Osteocyte (in vitro differentiated cells): ENCODE data around the gene NPSR1. TPM values are rescaled to one million over a fixed set of nuclear protein-coding genes. Genes with fewer than 3 reads are reported as not detected.

Experiments
- DNase-seq: peaks from one replicate; pipeline ENCODE4 v3.0.0; 2021; ENCODE audit warnings: mixed read lengths; ENCODE audit not compliant: unreplicated experiment; ENCODE audit errors: extremely low spot score
- H3K27ac Mint-ChIP-seq: one replicate; pipeline ENCODE4 v1.8.0; 2021; ENCODE audit warnings: mild to moderate bottlenecking, mixed read lengths; ENCODE audit not compliant: unreplicated experiment
- H3K27me3 Mint-ChIP-seq: one replicate; pipeline ENCODE4 v1.8.0; 2021; ENCODE audit warnings: mixed read lengths; ENCODE audit not compliant: unreplicated experiment
- H3K36me3 Mint-ChIP-seq: one replicate; pipeline ENCODE4 v1.8.0; 2021; ENCODE audit warnings: mixed read lengths; ENCODE audit not compliant: unreplicated experiment
- H3K4me1 Mint-ChIP-seq: one replicate; pipeline ENCODE4 v1.8.0; 2021; ENCODE audit warnings: mixed read lengths; ENCODE audit not compliant: unreplicated experiment
- H3K4me3 Mint-ChIP-seq: one replicate; pipeline ENCODE4 v1.8.0; 2021; ENCODE audit warnings: mild to moderate bottlenecking, moderate library complexity, mixed read lengths; ENCODE audit not compliant: unreplicated experiment
- H3K9me3 Mint-ChIP-seq: one replicate; pipeline ENCODE4 v1.8.0; 2021; ENCODE audit warnings: mixed read lengths; ENCODE audit not compliant: unreplicated experiment
- total RNA-seq: library from RNA; stranded (reverse); gene quantifications from 2 replicates; pipeline ENCODE4 v1.2.1, GENCODE V29; 2021
- TF ChIP-seq, protein P1 (sequence below): fragments of 200-600 bp; sonication (generic); IDR thresholded peaks from 2 replicates; pipeline ENCODE4 v1.5.0; 2021; ENCODE audit warnings: antibody characterized with exemption, mild to moderate bottlenecking, moderate library complexity

The NPSR1 gene
- total RNA-seq, 1 donor from 2014 or later = not detected

GRCh38 chr7:34719636-34720035 is 61.6 kb downstream of the NPSR1 start:
- DNase-seq = no peak
- Mint-ChIP-seq H3K27me3 (peaks cover 7% of the 10 kb centered on the region), H3K27ac (no peak overlapping the region), H3K4me3 (no peak overlapping the region), H3K36me3 (no peaks in the 10 kb centered on the region), H3K4me1 (no peaks in the 10 kb centered on the region), H3K9me3 (no peaks in the 10 kb centered on the region)
- TF ChIP-seq, protein P1, sequence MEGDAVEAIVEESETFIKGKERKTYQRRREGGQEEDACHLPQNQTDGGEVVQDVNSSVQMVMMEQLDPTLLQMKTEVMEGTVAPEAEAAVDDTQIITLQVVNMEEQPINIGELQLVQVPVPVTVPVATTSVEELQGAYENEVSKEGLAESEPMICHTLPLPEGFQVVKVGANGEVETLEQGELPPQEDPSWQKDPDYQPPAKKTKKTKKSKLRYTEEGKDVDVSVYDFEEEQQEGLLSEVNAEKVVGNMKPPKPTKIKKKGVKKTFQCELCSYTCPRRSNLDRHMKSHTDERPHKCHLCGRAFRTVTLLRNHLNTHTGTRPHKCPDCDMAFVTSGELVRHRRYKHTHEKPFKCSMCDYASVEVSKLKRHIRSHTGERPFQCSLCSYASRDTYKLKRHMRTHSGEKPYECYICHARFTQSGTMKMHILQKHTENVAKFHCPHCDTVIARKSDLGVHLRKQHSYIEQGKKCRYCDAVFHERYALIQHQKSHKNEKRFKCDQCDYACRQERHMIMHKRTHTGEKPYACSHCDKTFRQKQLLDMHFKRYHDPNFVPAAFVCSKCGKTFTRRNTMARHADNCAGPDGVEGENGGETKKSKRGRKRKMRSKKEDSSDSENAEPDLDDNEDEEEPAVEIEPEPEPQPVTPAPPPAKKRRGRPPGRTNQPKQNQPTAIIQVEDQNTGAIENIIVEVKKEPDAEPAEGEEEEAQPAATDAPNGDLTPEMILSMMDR = no peak

GRCh38 chr7:34720289-34720688 is 62.3 kb downstream of the NPSR1 start:
- TF ChIP-seq, protein P1 = no peak
- no peak for DNase-seq
- Mint-ChIP-seq H3K4me1 (no peaks in the 10 kb centered on the region), H3K4me3 (no peak overlapping the region), H3K27ac (no peak overlapping the region), H3K27me3 (peaks cover 7% of the 10 kb centered on the region), H3K9me3 (no peaks in the 10 kb centered on the region), H3K36me3 (no peaks in the 10 kb centered on the region)

GRCh38 chr7:34723338-34723737 is 65.3 kb downstream of the NPSR1 start:
- TF ChIP-seq, protein P1 = no peak
- H3K27me3 Mint-ChIP-seq = peaks cover 9% of the 10 kb centered on the region
- H3K4me3 Mint-ChIP-seq = no peak overlapping the region
- no peaks in the 10 kb centered on the region for H3K9me3 Mint-ChIP-seq
- no peaks in the 10 kb centered on the region for H3K36me3 Mint-ChIP-seq
- no peak for DNase-seq
- no peak overlapping the region for H3K27ac Mint-ChIP-seq
- no peaks in the 10 kb centered on the region for H3K4me1 Mint-ChIP-seq

DNA sequence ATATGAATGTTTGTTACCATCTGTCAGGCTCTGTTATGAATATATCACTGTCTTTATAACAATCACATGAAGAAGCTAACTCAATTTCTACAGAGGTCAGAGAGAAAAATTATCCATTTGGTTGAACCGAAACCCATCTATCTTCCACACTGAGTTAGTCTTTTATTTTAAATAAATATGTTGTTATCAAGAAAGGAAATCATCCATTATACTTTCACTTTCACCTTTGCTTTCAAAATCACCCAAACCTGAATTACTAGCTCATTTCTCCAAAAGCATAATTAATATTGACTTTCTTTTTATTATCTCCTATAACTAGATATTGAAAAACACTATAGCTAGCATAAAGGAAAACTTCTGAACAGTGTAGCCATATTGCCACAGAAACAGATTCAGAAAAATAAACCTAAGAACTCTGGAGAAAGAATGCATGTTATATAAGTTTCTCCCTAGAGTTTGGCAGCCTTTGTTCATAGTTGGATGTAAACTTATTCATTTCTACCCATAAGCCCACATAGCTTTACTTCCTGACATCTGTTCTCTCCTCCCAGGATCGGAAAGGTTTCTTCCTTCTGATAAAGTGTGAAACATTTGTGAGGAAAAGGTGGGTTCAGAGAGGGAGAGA is 66.0 kb downstream of the NPSR1 start:
- no peak for DNase-seq
- Mint-ChIP-seq H3K9me3 (no peaks in the 10 kb centered on the region), H3K36me3 (no peaks in the 10 kb centered on the region), H3K27ac (no peak overlapping the region), H3K4me3 (no peak overlapping the region), H3K27me3 (peaks cover 11% of the 10 kb centered on the region), H3K4me1 (no peaks in the 10 kb centered on the region)
- TF ChIP-seq, protein P1 = no peak

DNA sequence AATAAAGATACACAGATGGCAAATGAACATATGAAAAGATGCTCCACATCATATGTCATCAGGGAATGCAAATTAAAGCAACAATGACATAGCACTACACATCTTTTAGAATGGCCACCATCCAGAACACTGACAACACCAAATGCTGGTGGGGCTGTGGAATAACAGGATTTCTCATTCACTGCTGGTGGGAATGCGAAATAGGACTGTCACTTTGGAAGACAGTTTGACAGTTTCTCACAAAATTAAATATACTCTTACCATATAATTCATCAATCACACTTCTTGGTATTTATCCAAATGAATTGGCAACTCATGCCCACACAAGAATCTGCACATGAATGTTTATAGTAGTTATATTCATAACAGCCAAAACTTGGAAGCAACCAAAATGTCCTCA is 68.2 kb downstream of the NPSR1 start:
- peaks cover 18% of the 10 kb centered on the region for H3K27me3 Mint-ChIP-seq
- TF ChIP-seq, protein P1 = no peak
- no peak overlapping the region for H3K27ac Mint-ChIP-seq
- H3K9me3 Mint-ChIP-seq = no peaks in the 10 kb centered on the region
- H3K4me1 Mint-ChIP-seq = no peaks in the 10 kb centered on the region
- no peak for DNase-seq
- no peak overlapping the region for H3K4me3 Mint-ChIP-seq
- no peaks in the 10 kb centered on the region for H3K36me3 Mint-ChIP-seq
